OCI-LY3 (cell line): Measurements from ENCODE around the gene GLRX.

Experiments
- H2AFZ ChIP-seq: fragments of 200-600, 300-600 bp; shearing (Covaris generic); 2 replicates; pipeline ENCODE4 v1.6.0; 2014; ENCODE audit warnings: antibody characterized with exemption, low read depth, low read length
- H3K27ac ChIP-seq: fragments of 200-600, 300-600 bp; sonication (generic); 2 replicates; pipeline ENCODE4 v1.5.1; 2014; ENCODE audit warnings: mild to moderate bottlenecking, low read length, moderate library complexity, mixed read lengths
- H3K27me3 ChIP-seq: fragments of 200-600, 300-600 bp; sonication (generic); 2 replicates; pipeline ENCODE4 v1.6.1; 2014; ENCODE audit warnings: low read depth, low read length, mixed read lengths
- H3K36me3 ChIP-seq: fragments of 200-600, 300-600 bp; sonication (generic); replicated peaks from 2 replicates; pipeline ENCODE3; 2014; ENCODE audit warnings: low read depth, low read length, mixed read lengths
- H3K4me1 ChIP-seq: fragments of 300-600, 200-600 bp; sonication (generic); 2 replicates; pipeline ENCODE4 v1.6.1; 2014; ENCODE audit warnings: low read length, mixed read lengths
- H3K4me2 ChIP-seq: fragments of 200-600, 300-600 bp; sonication (generic); 2 replicates; pipeline ENCODE4 v1.6.1; 2014; ENCODE audit warnings: low read length, mixed read lengths
- H3K4me3 ChIP-seq: fragments of 300-600, 200-600 bp; sonication (generic); 2 replicates; pipeline ENCODE4 v1.5.1; 2014; ENCODE audit warnings: antibody characterized with exemption, mild to moderate bottlenecking, low read length, moderate library complexity
- H3K79me2 ChIP-seq: fragments of 300-600, 200-600 bp; shearing (Covaris generic); 2 replicates; pipeline ENCODE4 v1.6.1; 2014; ENCODE audit warnings: mild to moderate bottlenecking, low read length, mixed read lengths
- H3K9ac ChIP-seq: fragments of 300-600, 200-600 bp; shearing (Covaris generic); 2 replicates; pipeline ENCODE4 v1.6.0; 2014; ENCODE audit warnings: mild to moderate bottlenecking, low read length, moderate library complexity
- H3K9me3 ChIP-seq: fragments of 200-600, 300-600 bp; shearing (Covaris generic); 2 replicates; pipeline ENCODE4 v1.6.1; 2014; ENCODE audit warnings: low read length, mixed read lengths; ENCODE audit not compliant: insufficient read depth
- H4K20me1 ChIP-seq: fragments of 200-600, 300-600 bp; sonication (generic); 2 replicates; pipeline ENCODE4 v1.6.1; 2016; ENCODE audit warnings: low read length, mixed read lengths; ENCODE audit not compliant: insufficient read depth
- EZH2phosphoT487 ChIP-seq: fragments of 200-600 bp; shearing (Covaris generic); IDR thresholded peaks from 2 replicates; pipeline ENCODE4 v1.6.1; 2018; ENCODE audit warnings: antibody characterized with exemption, mixed run types, low read depth
- TF ChIP-seq, protein P1 (sequence below): fragments of 200-600, 300-600 bp; sonication (generic); IDR thresholded peaks from 2 replicates; pipeline ENCODE4 v1.5.1; 2014; ENCODE audit warnings: antibody characterized with exemption, low read length, low read depth

Gene GLRX

DNA sequence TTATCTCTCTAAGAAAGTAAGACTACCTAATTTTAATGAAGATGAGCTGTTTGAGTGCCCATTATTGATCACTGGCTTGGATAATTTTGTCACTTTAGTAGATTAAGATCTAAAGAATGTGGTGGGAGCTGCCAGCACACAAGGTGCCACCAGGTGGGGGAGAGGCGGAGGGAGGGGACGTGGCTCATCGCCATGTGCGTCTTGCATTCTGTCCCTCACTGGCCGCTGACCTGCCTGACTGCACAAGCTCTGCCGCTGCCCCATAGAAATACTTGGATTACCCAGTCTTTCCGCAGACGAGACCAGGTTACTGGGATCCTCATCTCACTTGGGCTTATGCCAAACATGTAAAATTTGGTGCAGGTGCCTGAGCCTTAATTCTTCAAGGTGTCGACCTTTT lies 53.8 kb downstream of the GLRX start:
- no peaks in the 10 kb centered on the region for H3K27me3 ChIP-seq
- no peaks in the 10 kb centered on the region for H4K20me1 ChIP-seq
- TF ChIP-seq, protein P1, sequence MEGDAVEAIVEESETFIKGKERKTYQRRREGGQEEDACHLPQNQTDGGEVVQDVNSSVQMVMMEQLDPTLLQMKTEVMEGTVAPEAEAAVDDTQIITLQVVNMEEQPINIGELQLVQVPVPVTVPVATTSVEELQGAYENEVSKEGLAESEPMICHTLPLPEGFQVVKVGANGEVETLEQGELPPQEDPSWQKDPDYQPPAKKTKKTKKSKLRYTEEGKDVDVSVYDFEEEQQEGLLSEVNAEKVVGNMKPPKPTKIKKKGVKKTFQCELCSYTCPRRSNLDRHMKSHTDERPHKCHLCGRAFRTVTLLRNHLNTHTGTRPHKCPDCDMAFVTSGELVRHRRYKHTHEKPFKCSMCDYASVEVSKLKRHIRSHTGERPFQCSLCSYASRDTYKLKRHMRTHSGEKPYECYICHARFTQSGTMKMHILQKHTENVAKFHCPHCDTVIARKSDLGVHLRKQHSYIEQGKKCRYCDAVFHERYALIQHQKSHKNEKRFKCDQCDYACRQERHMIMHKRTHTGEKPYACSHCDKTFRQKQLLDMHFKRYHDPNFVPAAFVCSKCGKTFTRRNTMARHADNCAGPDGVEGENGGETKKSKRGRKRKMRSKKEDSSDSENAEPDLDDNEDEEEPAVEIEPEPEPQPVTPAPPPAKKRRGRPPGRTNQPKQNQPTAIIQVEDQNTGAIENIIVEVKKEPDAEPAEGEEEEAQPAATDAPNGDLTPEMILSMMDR = no peak
- no peak for TF ChIP-seq EZH2phosphoT487
- H3K4me1 ChIP-seq = no peaks in the 10 kb centered on the region
- no peaks in the 10 kb centered on the region for H3K36me3 ChIP-seq
- no peak overlapping the region for H3K4me2 ChIP-seq
- no peak overlapping the region for H2AFZ ChIP-seq
- H3K9ac ChIP-seq = no peak overlapping the region
- no peaks in the 10 kb centered on the region for H3K9me3 ChIP-seq
- H3K79me2 ChIP-seq = no peaks in the 10 kb centered on the region
- no peak overlapping the region for H3K27ac ChIP-seq
- H3K4me3 ChIP-seq = no peak overlapping the region

- Histone ChIP-seq H3K27ac (no peak overlapping the region), H3K4me3 (no peak overlapping the region), H4K20me1 (no peaks in the 10 kb centered on the region), H3K27me3 (no peaks in the 10 kb centered on the region), H3K9me3 (no peaks in the 10 kb centered on the region), H3K9ac (no peak overlapping the region), H3K4me2 (no peak overlapping the region), H3K36me3 (no peaks in the 10 kb centered on the region), H2AFZ (no peak overlapping the region), H3K79me2 (no peaks in the 10 kb centered on the region), H3K4me1 (peaks cover 36% of the 10 kb centered on the region)
- TF ChIP-seq EZH2phosphoT487 = no peak
- TF ChIP-seq, protein P1 = no peak
Measured at GRCh38 chr5:95763941-95764340, 58.6 kb downstream of the GLRX start.
